Germinal center (tissue), 1 donor: ENCODE measurements around the gene ITGA7.

ENCODE experiments used
- DNase-seq: peaks from one replicate; pipeline ENCODE4 v3.0.0; 2012; ENCODE audit warnings: mixed read lengths, low spot score

ITGA7 gene

GRCh38 chr12:55717011-55718007 is 9.6 kb upstream of the ITGA7 start:
- DNase-seq: no peak

- DNase-seq: no peak
Observed at GRCh38 chr12:55716582-55716957, 8.9 kb upstream of the ITGA7 start.

GRCh38 chr12:55715833-55716581 is 8.3 kb upstream of the ITGA7 start, which contains the start of gene BLOC1S1:
TSS of gene BLOC1S1 (plus strand) at chr12:55716046. CDS start at chr12:55716052, 6 bp downstream.
- DNase-seq: peak; percentile 94

- DNase-seq: no peak
Observed at GRCh38 chr12:55715169-55715764, 7.6 kb upstream of the ITGA7 start.

- DNase-seq: no peak
Observed at GRCh38 chr12:55713721-55714120, 6.0 kb upstream of the ITGA7 start.

- DNase-seq: no peak
Observed at GRCh38 chr12:55712700-55713415, 5.2 kb upstream of the ITGA7 start.

GRCh38 chr12:55711786-55712553 is 4.3 kb upstream of the ITGA7 start:
- DNase-seq: no peak

GRCh38 chr12:55708695-55709233 is 1.1 kb upstream of the ITGA7 start:
- no peak for DNase-seq

GRCh38 chr12:55707219-55707671 is 459 bp downstream of the ITGA7 start:
- no peak for DNase-seq

GRCh38 chr12:55706568-55707218 is 1.0 kb downstream of the ITGA7 start:
- DNase-seq: no peak

GRCh38 chr12:55705782-55706402 is 1.8 kb downstream of the ITGA7 start:
- DNase-seq: peak; percentile 53

GRCh38 chr12:55704824-55705718 is 2.6 kb downstream of the ITGA7 start:
- no peak for DNase-seq

GRCh38 chr12:55703901-55704761 is 3.6 kb downstream of the ITGA7 start:
- DNase-seq: no peak

GRCh38 chr12:55703288-55703687 is 4.4 kb downstream of the ITGA7 start:
- no peak for DNase-seq

- DNase-seq: no peak
Observed at GRCh38 chr12:55702861-55703260, 4.8 kb downstream of the ITGA7 start.

GRCh38 chr12:55700255-55701018 is 7.3 kb downstream of the ITGA7 start:
- no peak for DNase-seq
